ENCODE data around the gene PRR15. TPM values are rescaled to one million over a fixed set of nuclear protein-coding genes. Genes with fewer than 3 reads are reported as not detected.

Gene PRR15
- total and polyA plus RNA-seq, 2 of the 8 experiments (the other 6 are each of a cell fraction or from before 2014, with no cell fraction given), result 4.9 to 7.9 TPM

DNA sequence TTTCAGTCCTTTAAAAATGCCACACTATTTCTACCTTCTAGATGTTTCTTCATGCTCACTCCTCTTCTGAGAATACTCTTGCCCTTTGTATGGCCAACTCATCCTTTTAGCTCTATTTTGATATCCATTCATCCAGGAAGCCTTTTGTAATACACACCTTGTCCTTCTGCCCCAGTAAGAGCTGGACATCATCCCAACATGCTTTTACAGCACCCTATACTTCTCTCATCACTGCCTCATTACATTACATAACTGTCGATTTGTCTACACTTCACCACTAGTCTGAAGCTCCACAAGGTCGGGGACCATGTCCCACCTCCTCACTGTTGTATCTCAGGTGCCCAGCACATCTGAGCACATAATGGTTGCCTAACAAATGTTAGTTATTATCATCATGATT is 29.2 kb downstream of the PRR15 start:
- Histone ChIP-seq H3K4me3 (ENCODE audit: extremely low read depth in 1 of 4, insufficient read depth in 2 of 4, low read depth in 3 of 4, low read length in 4 of 4) (no peak overlapping the region), H3K14ac (ENCODE audit: insufficient read length) (no peak overlapping the region), H2BK15ac (ENCODE audit: low read length) (no peak overlapping the region), H4K5ac (ENCODE audit: insufficient read length, low read depth, low read length) (no peak overlapping the region), H3K4ac (replicated peaks; ENCODE audit: insufficient read length, low read depth, low read length) (no peak overlapping the region), H3K79me1 (ENCODE audit: low read depth, low read length) (no peaks in the 10 kb centered on the region), H3K79me2 (ENCODE audit: control insufficient read depth in 1 of 2, insufficient read depth in 2 of 2, low read length in 2 of 2) (no peaks in the 10 kb centered on the region), H3K27me3 (replicated peaks in 1 of 4; ENCODE audit: control insufficient read depth in 3 of 4, extremely low read depth in 1 of 4, insufficient read depth in 3 of 4, low read length in 3 of 4) (no peaks in the 10 kb centered on the region), H3K18ac (ENCODE audit: extremely low read depth, low read length) (no peak overlapping the region), H3K23ac (ENCODE audit: insufficient read length) (no peak overlapping the region), H3K9ac (replicated peaks in 1 of 4; ENCODE audit: extremely low read depth in 1 of 4, low read depth in 3 of 4, low read length in 3 of 4) (no peak overlapping the region), H4K8ac (ENCODE audit: extremely low read depth, insufficient read depth, low read length) (no peak overlapping the region), H3K4me2 (ENCODE audit: insufficient read depth in 1 of 2, low read depth in 2 of 2, low read length in 2 of 2) (no peak overlapping the region), H2BK12ac (ENCODE audit: low read depth, low read length) (no peak overlapping the region), H2BK120ac (replicated peaks; ENCODE audit: low read depth, low read length) (no peak overlapping the region), H2BK5ac (ENCODE audit: low read depth, low read length) (no peak overlapping the region), H3K56ac (replicated peaks; ENCODE audit: insufficient read length, low read depth, low read length) (no peak overlapping the region), H2AFZ (ENCODE audit: low read length) (no peak overlapping the region), H3K27ac (ENCODE audit: low read depth, low read length) (no peak overlapping the region), H3K36me3 (ENCODE audit: control insufficient read depth in 2 of 4, insufficient read depth in 4 of 4, low read length in 3 of 4) (no peaks in the 10 kb centered on the region), H4K91ac (replicated peaks; ENCODE audit: insufficient read length, low read length) (no peak overlapping the region), H3K4me1 (replicated peaks in 1 of 4; ENCODE audit: control insufficient read depth in 3 of 4, insufficient read depth in 4 of 4, low read length in 3 of 4) (no peaks in the 10 kb centered on the region), H2BK20ac (ENCODE audit: low read length) (no peak overlapping the region), H2AK5ac (ENCODE audit: low read depth, low read length) (no peak overlapping the region), H4K20me1 (replicated peaks in 1 of 2; ENCODE audit: control insufficient read depth in 1 of 2, insufficient read depth in 2 of 2, low read length in 2 of 2) (no peaks in the 10 kb centered on the region), H3K9me3 (ENCODE audit: insufficient read depth in 2 of 2, low read depth in 1 of 2, low read length in 1 of 2) (no peaks in the 10 kb centered on the region), H3K23me2 (ENCODE audit: low read depth, low read length) (no peaks in the 10 kb centered on the region)
- DNase-seq (ENCODE audit: low read depth in 1 of 2, low spot score in 2 of 2), result no peak
- 83% methylated on average over 2 of the region's 2 CpGs; no CpG with 5 or more reads in 1 of the 2 experiments for WGBS, 2 experiments (ENCODE audit: extremely low coverage in 1 of 2, insufficient coverage in 1 of 2, insufficient read length in 1 of 2, insufficient replicate concordance in 2 of 2, low coverage in 1 of 2, low lambda C conversion rate in 2 of 2, missing lambda C conversion rate in 1 of 2)
- no peak for FAIRE-seq
- ChIA-PET POLR2A (ENCODE audit: partially characterized antibody) (no interaction called here), CTCF (ENCODE audit: partially characterized antibody) (interaction anchor here (1.1 to 1.2 kb wide), 3 partner anchors 16 to 403 kb away, joined by 3 to 4 read pairs (median 4); no protein-coding TSS in a partner anchor)
- TF ChIP-seq RXRA (IDR thresholded peaks at IDR 0.05; ENCODE audit: insufficient read depth, low read depth, low read length) (no peak), MAFK (IDR thresholded peaks at IDR 0.05; ENCODE audit: low read depth, low read length) (no peak), RAD21 (IDR thresholded peaks at IDR 0.05 in 1 of 2, conservative IDR thresholded peaks at IDR 0.05 in 1 of 2; ENCODE audit: low read depth in 2 of 2, low read length in 2 of 2) (no peak), CHD2 (IDR thresholded peaks at IDR 0.05; ENCODE audit: low read length) (no peak), EP300 (IDR thresholded peaks at IDR 0.05; ENCODE audit: borderline replicate concordance in 1 of 2, low read depth in 2 of 2, low read length in 2 of 2) (no peak), YY1 (IDR thresholded peaks at IDR 0.05; ENCODE audit: low read depth, low read length) (no peak), TAF1 (IDR thresholded peaks at IDR 0.05; ENCODE audit: low read depth, low read length) (no peak), SIX5 (IDR thresholded peaks at IDR 0.05; ENCODE audit: low read depth, low read length) (no peak), POU5F1 (IDR thresholded peaks at IDR 0.05; ENCODE audit: low read depth, low read length) (no peak), CBX8 (IDR thresholded peaks at IDR 0.05; ENCODE audit: borderline replicate concordance, low read depth, low read length) (no peak)
- TF ChIP-seq, protein P1, sequence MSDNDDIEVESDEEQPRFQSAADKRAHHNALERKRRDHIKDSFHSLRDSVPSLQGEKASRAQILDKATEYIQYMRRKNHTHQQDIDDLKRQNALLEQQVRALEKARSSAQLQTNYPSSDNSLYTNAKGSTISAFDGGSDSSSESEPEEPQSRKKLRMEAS (IDR thresholded peaks at IDR 0.05), result no peak
- TF ChIP-seq, protein P2, sequence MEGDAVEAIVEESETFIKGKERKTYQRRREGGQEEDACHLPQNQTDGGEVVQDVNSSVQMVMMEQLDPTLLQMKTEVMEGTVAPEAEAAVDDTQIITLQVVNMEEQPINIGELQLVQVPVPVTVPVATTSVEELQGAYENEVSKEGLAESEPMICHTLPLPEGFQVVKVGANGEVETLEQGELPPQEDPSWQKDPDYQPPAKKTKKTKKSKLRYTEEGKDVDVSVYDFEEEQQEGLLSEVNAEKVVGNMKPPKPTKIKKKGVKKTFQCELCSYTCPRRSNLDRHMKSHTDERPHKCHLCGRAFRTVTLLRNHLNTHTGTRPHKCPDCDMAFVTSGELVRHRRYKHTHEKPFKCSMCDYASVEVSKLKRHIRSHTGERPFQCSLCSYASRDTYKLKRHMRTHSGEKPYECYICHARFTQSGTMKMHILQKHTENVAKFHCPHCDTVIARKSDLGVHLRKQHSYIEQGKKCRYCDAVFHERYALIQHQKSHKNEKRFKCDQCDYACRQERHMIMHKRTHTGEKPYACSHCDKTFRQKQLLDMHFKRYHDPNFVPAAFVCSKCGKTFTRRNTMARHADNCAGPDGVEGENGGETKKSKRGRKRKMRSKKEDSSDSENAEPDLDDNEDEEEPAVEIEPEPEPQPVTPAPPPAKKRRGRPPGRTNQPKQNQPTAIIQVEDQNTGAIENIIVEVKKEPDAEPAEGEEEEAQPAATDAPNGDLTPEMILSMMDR (IDR thresholded peaks at IDR 0.05; ENCODE audit: control extremely low read depth in 1 of 3, insufficient read depth in 1 of 3, low read depth in 1 of 3, low read length in 3 of 3), result no peak

Data from H1 (cell line).